Stomach (tissue), 9 donors: Measurements from ENCODE around the gene EFCAB11. TPM values are rescaled to one million over a fixed set of nuclear protein-coding genes. Genes with fewer than 3 reads are reported as not detected.

ENCODE experiments used
- DNase-seq, 2 donors: peaks; one replicate each; pipeline versions ENCODE4 v3.0.0 to v3.0.0-alpha.2; 2013 to 2019
- H3K27ac ChIP-seq, 5 donors: fragments of 200-600 bp in 4 of 5; sonication (generic) in 4 of 5; one replicate each; pipeline ENCODE4 v1.5.1; 2013 to 2019; ENCODE audit warnings: mild to moderate bottlenecking in 1 of 5, moderate library complexity in 1 of 5
- H3K27me3 ChIP-seq, 3 donors: fragments of 200-600 bp; sonication (generic); one replicate each; pipeline ENCODE4 v1.5.1; 2017 to 2019; ENCODE audit warnings: mixed run types in 1 of 3
- H3K36me3 ChIP-seq, 4 donors: fragments of 200-600 bp; sonication (generic); 1 replicate in 3 of 4; 2 replicates in 1 of 4; pipeline ENCODE4 v1.5.1; 2016 to 2019
- H3K4me1 ChIP-seq, 4 donors: fragments of 200-600 bp; sonication (generic); one replicate each; pipeline ENCODE4 v1.5.1; 2016 to 2019
- H3K4me3 ChIP-seq, 4 donors: fragments of 200-600 bp; sonication (generic) in 3 of 4; one replicate each; pipeline ENCODE4 v1.5.1; 2016 to 2019; ENCODE audit warnings: mild to moderate bottlenecking in 1 of 4
- H3K9me3 ChIP-seq, 4 donors: fragments of 200-600 bp; sonication (generic); one replicate each; pipeline ENCODE4 v1.5.1; 2016 to 2019
- EP300 ChIP-seq: sonication (generic); formaldehyde crosslinking; IDR thresholded peaks from one replicate; pipeline ENCODE4 v1.6.1; 2017; ENCODE audit warnings: antibody characterized with exemption
- POLR2A ChIP-seq, 4 donors: fragments of 450-650 bp; IDR thresholded peaks; one replicate each; pipeline ENCODE4 v1.6.1; 2016; ENCODE audit warnings: antibody characterized with exemption in 4 of 4, control low read depth in 2 of 4, mild to moderate bottlenecking in 1 of 4, moderate library complexity in 1 of 4
- POLR2AphosphoS5 ChIP-seq, 3 donors: sonication (generic); formaldehyde crosslinking; IDR thresholded peaks; one replicate each; pipeline ENCODE4 v1.6.1; 2016; ENCODE audit warnings: antibody characterized with exemption in 3 of 3
- WGBS, 5 donors: extraction: QIAGEN DNeasy Blood & Tissue Kit in 3 of 5; methylation state at CpG; one replicate each; pipeline versions ENCODE4 v1.1.5 to v1.1.7; 2013 to 2018; 5-methylcytosine and 5-hydroxymethylcytosine counted together
- intact Hi-C: fragments of 100-400 bp; cut with DNase I; formaldehyde crosslinking; loops from one replicate; pipeline ENCODE4 v1.15.1; 2023; ENCODE audit warnings: low total_unique reads
- polyA plus RNA-seq, 3 donors: library from polyadenylated mRNA; stranded (reverse); fragments of 200-250 nt; gene quantifications; one replicate each; pipeline ENCODE4 v1.2.3, GENCODE V29; 2013
- total RNA-seq, 5 donors: library from RNA; depleted of rRNA; stranded (reverse); fragments of >200 nt; gene quantifications; one replicate each; pipeline versions ENCODE4 v1.1.0 to v1.2.3, GENCODE V29; 2014 to 2016
- TF ChIP-seq, protein P1 (sequence below), 7 experiments: fragments of 450-650 bp in 4 of 7; fragments of 200-600 bp in 3 of 7; sonication (generic) in 3 of 7; IDR thresholded peaks; one replicate each; pipeline ENCODE4 v1.5.1; 2016 to 2019; ENCODE audit warnings: antibody characterized with exemption in 7 of 7, control low read depth in 2 of 7, mild to moderate bottlenecking in 1 of 7
- donor health status: healthy with polysubstance abuse.
- donor health status: Bipolar disorder and iron deficiency.
- donor health status: healthy.

Gene EFCAB11
- total and polyA plus RNA-seq, 8 donors: 4.5 to 20.4 (median 10.0) TPM

DNA sequence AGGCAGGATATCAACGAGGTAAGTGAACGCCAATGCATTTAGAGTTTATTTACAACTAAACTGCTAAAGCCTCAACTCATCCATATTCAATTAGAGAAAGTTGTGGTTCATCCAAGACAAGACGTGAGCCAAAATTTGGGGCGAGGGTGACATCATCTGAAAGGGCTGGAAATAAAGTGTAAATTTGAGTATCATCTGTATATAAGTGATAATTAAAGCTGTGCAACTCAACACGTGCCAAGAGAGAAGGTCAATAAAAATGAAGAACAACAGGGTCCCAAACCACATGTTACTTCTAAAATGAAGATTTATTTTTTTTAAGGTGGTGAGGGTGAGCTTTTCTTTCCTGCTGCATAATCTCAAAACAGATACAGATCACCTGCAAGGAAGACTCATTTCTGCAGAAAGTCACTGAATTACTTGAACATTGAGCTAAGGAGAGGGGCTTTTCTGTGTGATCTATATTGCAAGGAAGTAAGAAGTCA, 203.6 kb downstream of the EFCAB11 start:
- intact Hi-C loops: no loop called here
- peaks cover 0 to 15% (median 0%) of the 10 kb centered on the region in 4 donors for H3K9me3 ChIP-seq

DNA sequence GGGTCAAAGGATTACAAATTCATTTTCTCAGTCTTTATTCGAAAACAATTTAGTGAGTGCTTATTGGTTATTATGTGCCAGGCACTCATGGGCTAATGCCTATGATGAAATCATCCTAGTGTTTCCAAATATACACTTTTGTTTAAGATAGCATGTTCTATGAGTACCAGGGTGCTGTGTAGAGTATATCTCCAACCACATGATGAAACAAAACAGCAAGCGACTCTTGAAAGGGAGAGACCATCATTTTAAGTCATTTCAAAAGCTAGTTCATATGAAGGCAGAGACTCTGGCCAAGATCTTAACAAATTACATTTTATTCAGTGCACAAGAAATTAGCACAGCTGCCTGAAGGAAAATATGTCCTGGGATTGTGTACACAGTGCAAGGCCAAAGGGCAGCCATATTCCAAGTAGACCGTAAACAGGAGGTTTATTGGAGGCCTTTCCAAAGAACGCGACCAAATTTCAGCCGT, 204.2 kb downstream of the EFCAB11 start:
- H3K9me3 ChIP-seq: peaks cover 0 to 8% (median 0%) of the 10 kb centered on the region in 4 donors
- peaks cover 0 to 18% (median 7%) of the 10 kb centered on the region in 4 donors for H3K4me1 ChIP-seq
- H3K27me3 ChIP-seq: no peaks in the 10 kb centered on the region
- intact Hi-C loops: no loop called here
- no peak overlapping the region for H3K4me3 ChIP-seq
- 45 to 49% (median 47%) methylated on average over 6 of the region's 6 CpGs for WGBS, 5 donors
- DNase-seq: peak in 1 of 2 donors; percentile 40
- peak overlapping the region in 2 of 5 donors; percentile 2 to 31 for H3K27ac ChIP-seq
- TF ChIP-seq, protein P1, sequence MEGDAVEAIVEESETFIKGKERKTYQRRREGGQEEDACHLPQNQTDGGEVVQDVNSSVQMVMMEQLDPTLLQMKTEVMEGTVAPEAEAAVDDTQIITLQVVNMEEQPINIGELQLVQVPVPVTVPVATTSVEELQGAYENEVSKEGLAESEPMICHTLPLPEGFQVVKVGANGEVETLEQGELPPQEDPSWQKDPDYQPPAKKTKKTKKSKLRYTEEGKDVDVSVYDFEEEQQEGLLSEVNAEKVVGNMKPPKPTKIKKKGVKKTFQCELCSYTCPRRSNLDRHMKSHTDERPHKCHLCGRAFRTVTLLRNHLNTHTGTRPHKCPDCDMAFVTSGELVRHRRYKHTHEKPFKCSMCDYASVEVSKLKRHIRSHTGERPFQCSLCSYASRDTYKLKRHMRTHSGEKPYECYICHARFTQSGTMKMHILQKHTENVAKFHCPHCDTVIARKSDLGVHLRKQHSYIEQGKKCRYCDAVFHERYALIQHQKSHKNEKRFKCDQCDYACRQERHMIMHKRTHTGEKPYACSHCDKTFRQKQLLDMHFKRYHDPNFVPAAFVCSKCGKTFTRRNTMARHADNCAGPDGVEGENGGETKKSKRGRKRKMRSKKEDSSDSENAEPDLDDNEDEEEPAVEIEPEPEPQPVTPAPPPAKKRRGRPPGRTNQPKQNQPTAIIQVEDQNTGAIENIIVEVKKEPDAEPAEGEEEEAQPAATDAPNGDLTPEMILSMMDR (IDR thresholded peaks at IDR 0.05): no peak
- no peak for TF ChIP-seq POLR2AphosphoS5 (IDR thresholded peaks at IDR 0.05)
- no peak for TF ChIP-seq EP300
- no peak for TF ChIP-seq POLR2A (IDR thresholded peaks at IDR 0.05)
- H3K36me3 ChIP-seq: no peaks in the 10 kb centered on the region

More for the DNA sequence above, 203.6 kb downstream of the EFCAB11 start:
- Histone ChIP-seq H3K4me1 (peaks cover 0 to 18% (median 7%) of the 10 kb centered on the region in 4 donors), H3K36me3 (no peaks in the 10 kb centered on the region), H3K4me3 (no peak overlapping the region), H3K27ac (peak overlapping the region in 2 of 5 donors; percentile 2 to 31), H3K27me3 (no peaks in the 10 kb centered on the region)
- no peak for TF ChIP-seq POLR2A (IDR thresholded peaks at IDR 0.05)
- no peak for TF ChIP-seq EP300
- TF ChIP-seq, protein P1 (IDR thresholded peaks at IDR 0.05): no peak
- WGBS, 5 donors: 57 to 69% (median 62%) methylated on average over 5 of the region's 5 CpGs
- DNase-seq: peak in 1 of 2 donors; percentile 35

- Histone ChIP-seq H3K27ac (no peak overlapping the region), H3K9me3 (peaks cover 0 to 7% (median 0%) of the 10 kb centered on the region in 4 donors), H3K36me3 (no peaks in the 10 kb centered on the region), H3K4me1 (peaks cover 0 to 18% (median 7%) of the 10 kb centered on the region in 4 donors), H3K4me3 (no peak overlapping the region), H3K27me3 (no peaks in the 10 kb centered on the region)
- DNase-seq: no peak
- TF ChIP-seq POLR2AphosphoS5 (IDR thresholded peaks at IDR 0.05) (no peak), POLR2A (IDR thresholded peaks at IDR 0.05) (no peak), EP300 (no peak)
- intact Hi-C loops: no loop called here
- 68 to 75% (median 73%) methylated on average over 5 of the region's 5 CpGs for WGBS, 5 donors
These were observed 206.5 kb downstream of the EFCAB11 start for GRCh38 chr14:89748004-89748403.

DNA sequence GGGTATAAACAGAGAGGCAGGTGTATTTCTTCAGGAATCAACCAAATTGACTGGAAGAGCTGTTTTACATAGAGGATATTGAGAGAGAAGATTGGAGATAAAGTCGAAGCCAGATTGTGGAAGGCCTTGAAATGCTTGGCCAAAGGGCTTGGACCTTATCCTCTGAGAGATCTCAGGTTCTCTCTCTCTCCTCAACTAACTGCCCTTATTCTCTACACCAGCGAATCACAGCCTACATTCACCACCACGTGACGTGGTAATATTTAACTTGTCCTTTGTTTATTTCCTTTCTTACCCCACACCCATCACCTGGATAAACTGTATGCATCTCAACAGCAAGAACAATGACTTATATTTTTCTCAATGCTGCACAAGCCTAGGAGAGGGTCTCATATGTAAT, 207.4 kb downstream of the EFCAB11 start:
- H3K27me3 ChIP-seq: no peaks in the 10 kb centered on the region
- H3K27ac ChIP-seq: no peak overlapping the region
- no peak overlapping the region for H3K4me3 ChIP-seq
- no peaks in the 10 kb centered on the region for H3K36me3 ChIP-seq
- intact Hi-C loops: no loop called here
- WGBS, 5 donors: 72 to 88% (median 82%) methylated on average over 4 of the region's 4 CpGs
- H3K4me1 ChIP-seq: peaks cover 0 to 18% (median 7%) of the 10 kb centered on the region in 4 donors
- peaks cover 0 to 7% (median 0%) of the 10 kb centered on the region in 4 donors for H3K9me3 ChIP-seq
- DNase-seq: no peak
- TF ChIP-seq EP300 (no peak), POLR2AphosphoS5 (IDR thresholded peaks at IDR 0.05) (no peak), POLR2A (IDR thresholded peaks at IDR 0.05) (no peak)
- TF ChIP-seq, protein P1 (IDR thresholded peaks at IDR 0.05): no peak

GRCh38 chr14:89746654-89747053, 207.9 kb downstream of the EFCAB11 start:
- Histone ChIP-seq H3K9me3 (peaks cover 0 to 7% (median 0%) of the 10 kb centered on the region in 4 donors), H3K4me1 (peaks cover 0 to 18% (median 7%) of the 10 kb centered on the region in 4 donors), H3K27me3 (no peaks in the 10 kb centered on the region), H3K27ac (no peak overlapping the region), H3K36me3 (no peaks in the 10 kb centered on the region), H3K4me3 (no peak overlapping the region)
- TF ChIP-seq POLR2A (IDR thresholded peaks at IDR 0.05): no peak
- no peak for TF ChIP-seq EP300
- no peak for TF ChIP-seq POLR2AphosphoS5 (IDR thresholded peaks at IDR 0.05)
- TF ChIP-seq, protein P1 (IDR thresholded peaks at IDR 0.05): no peak
- 75 to 83% (median 79%) methylated on average over 2 of the region's 2 CpGs for WGBS, 5 donors
- intact Hi-C loops: no loop called here
- DNase-seq: no peak
